Astrocyte of the spinal cord (primary cell): ENCODE measurements around the gene ABCG8.

Source experiments
- DNase-seq: peaks from one replicate; pipeline ENCODE4 v3.0.0; 2011; ENCODE audit warnings: low read depth, low spot score
- H3K4me3 ChIP-seq: 2 replicates; pipeline ENCODE4 v1.5.1; 2011; ENCODE audit warnings: low read depth, mild to moderate bottlenecking, low read length, moderate library complexity
- CTCF ChIP-seq: IDR thresholded peaks from 2 replicates; pipeline ENCODE4 v1.5.1; 2012; ENCODE audit warnings: low read depth, mild to moderate bottlenecking, low read length, inconsistent platforms
- in situ Hi-C: cut with HindIII; loops from 2 replicates; pipeline ENCODE4 v1.10.0; 2017; ENCODE audit warnings: low sequenced_read_pairs

The ABCG8 gene

GRCh38 chr2:43838560-43839267 is at the start of gene ABCG8, which contains the start of gene ABCG5:
Gene ABCG8 (plus strand): TSS chr2:43838971. CDS start chr2:43839054, 83 bp downstream.
Gene ABCG5 (minus strand): TSS chr2:43838839. CDS start chr2:43838679, 160 bp downstream.
- DNase-seq: no peak
- in situ Hi-C loops: no loop called here
- no peak for TF ChIP-seq CTCF
- no peak within 1 kb of the TSS for H3K4me3 ChIP-seq

- no peak overlapping the region for H3K4me3 ChIP-seq
- in situ Hi-C loops: no loop called here
- TF ChIP-seq CTCF: no peak
- DNase-seq: no peak
Observed at GRCh38 chr2:43790147-43790546, 48.6 kb upstream of the ABCG8 start.

GRCh38 chr2:43791035-43791765 is 47.6 kb upstream of the ABCG8 start:
- in situ Hi-C loops: no loop called here
- DNase-seq: no peak
- TF ChIP-seq CTCF: no peak
- H3K4me3 ChIP-seq: no peak overlapping the region

GRCh38 chr2:43792653-43793052 is 46.1 kb upstream of the ABCG8 start:
- in situ Hi-C loops: no loop called here
- DNase-seq: no peak
- no peak for TF ChIP-seq CTCF
- H3K4me3 ChIP-seq: no peak overlapping the region

GRCh38 chr2:43794956-43795355 is 43.8 kb upstream of the ABCG8 start:
- in situ Hi-C loops: no loop called here
- no peak for TF ChIP-seq CTCF
- no peak for DNase-seq
- no peak overlapping the region for H3K4me3 ChIP-seq

GRCh38 chr2:43796206-43796605 is 42.6 kb upstream of the ABCG8 start:
- H3K4me3 ChIP-seq: no peak overlapping the region
- no peak for DNase-seq
- in situ Hi-C loops: no loop called here
- no peak for TF ChIP-seq CTCF
